Astrocyte of the cerebellum (primary cell): Measurements from ENCODE around the gene LSM12.

Experiments used
- DNase-seq: peaks from one replicate; pipeline ENCODE4 v3.0.0-alpha.2; 2011; ENCODE audit warnings: low read depth
- H3K4me3 ChIP-seq: 2 replicates; pipeline ENCODE4 v1.5.1; 2011; ENCODE audit warnings: mild to moderate bottlenecking, low read depth, low read length, moderate library complexity
- CTCF ChIP-seq: IDR thresholded peaks from 2 replicates; pipeline ENCODE4 v1.5.1; 2012; ENCODE audit warnings: low read length, low read depth, moderate library complexity, mild to moderate bottlenecking; ENCODE audit errors: missing control alignments
- in situ Hi-C: cut with HindIII; loops from 2 replicates; pipeline ENCODE4 v1.10.0; 2017; ENCODE audit warnings: low sequenced_read_pairs

LSM12 gene

DNA sequence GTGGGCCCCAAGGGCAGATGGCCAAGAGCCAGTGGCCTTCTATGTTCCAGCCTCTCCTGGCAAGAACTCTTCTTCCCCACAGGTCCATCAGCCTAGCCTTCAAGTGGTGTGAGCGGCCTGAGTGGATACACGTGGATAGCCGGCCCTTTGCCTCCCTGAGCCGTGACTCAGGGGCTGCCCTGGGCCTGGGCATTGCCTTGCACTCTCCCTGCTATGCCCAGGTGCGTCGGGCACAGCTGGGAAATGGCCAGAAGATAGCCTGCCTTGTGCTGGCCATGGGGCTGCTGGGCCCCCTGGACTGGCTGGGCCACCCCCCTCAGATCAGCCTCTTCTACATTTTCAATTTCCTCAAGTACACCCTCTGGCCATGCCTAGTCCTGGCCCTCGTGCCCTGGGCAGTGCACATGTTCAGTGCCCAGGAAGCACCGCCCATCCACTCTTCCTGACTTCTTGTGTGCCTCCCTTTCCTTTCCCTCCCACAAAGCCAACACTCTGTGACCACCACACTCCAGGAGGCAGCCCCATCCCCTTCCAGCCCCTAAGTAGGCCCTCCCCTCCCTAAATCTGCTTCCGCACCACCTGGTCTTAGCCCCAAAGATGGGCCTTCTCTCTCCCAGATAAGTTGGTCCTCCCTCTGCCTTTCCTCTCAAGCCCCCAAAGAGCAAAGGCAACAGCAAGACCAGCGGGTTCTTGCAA is 9.3 kb upstream of the LSM12 start:
- in situ Hi-C loops, result no loop called here

DNA sequence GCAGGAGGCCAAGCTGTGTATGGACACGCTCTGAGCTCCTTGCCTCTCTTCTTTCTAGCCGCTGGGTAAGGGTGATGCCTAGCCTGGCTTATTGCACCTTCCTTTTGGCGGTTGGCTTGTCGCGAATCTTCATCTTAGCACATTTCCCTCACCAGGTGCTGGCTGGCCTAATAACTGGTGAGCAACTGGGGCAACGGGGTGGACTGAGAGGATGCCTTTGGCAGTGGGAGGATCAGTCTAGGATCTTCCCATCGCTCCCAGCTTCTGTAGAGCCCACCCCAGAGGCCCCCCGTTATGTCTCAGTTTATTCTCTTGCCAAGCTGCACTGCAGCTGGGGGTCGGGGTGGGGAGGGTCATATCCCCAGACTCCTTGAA is 8.4 kb upstream of the LSM12 start:
- in situ Hi-C loops, result no loop called here
- no peak for TF ChIP-seq CTCF
- no peak overlapping the region for H3K4me3 ChIP-seq
- DNase-seq, result no peak

More for the DNA sequence above, 9.3 kb upstream of the LSM12 start:
- no peak for DNase-seq
- no peak for TF ChIP-seq CTCF
- H3K4me3 ChIP-seq, result no peak overlapping the region

DNA sequence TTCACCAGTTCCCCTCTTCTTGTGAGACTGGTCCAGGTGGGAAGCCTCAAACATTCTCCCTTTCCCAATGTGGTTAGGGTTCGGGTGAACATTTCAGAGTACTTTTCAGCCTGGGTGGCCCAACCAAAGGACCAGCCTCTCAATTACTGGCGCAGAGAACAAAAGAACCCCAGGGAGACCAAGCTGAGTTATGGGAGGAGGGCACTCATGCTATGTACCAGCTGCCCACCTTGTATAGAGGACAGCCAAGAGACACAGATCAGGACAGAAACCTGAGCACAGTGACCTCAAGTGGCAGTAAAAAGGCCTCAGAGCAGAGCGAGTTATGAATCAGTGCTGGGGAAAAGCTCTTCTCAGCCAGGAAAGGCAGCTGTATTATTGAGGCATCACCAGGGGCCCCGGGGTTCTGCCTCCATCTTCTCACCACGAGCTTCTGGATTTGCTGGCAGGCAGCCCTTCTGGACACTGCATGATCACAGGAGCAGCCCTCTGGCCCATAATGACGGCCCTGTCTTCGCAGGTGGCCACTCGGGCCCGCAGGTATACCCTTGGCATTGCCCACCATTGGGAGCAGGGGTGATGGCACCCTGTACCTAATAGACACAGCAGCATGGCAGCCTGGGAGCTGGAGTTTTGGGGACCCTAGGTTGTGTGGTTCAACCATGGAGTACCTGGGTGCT is 7.9 kb upstream of the LSM12 start:
- in situ Hi-C loops, result no loop called here

GRCh38 chr17:44071772-44072171 is 5.3 kb upstream of the LSM12 start:
- in situ Hi-C loops, result no loop called here
- no peak for DNase-seq
- H3K4me3 ChIP-seq, result peak overlapping the region; percentile 65
- no peak for TF ChIP-seq CTCF

More for the DNA sequence above, 7.9 kb upstream of the LSM12 start:
- no peak for DNase-seq
- no peak overlapping the region for H3K4me3 ChIP-seq
- no peak for TF ChIP-seq CTCF

DNA sequence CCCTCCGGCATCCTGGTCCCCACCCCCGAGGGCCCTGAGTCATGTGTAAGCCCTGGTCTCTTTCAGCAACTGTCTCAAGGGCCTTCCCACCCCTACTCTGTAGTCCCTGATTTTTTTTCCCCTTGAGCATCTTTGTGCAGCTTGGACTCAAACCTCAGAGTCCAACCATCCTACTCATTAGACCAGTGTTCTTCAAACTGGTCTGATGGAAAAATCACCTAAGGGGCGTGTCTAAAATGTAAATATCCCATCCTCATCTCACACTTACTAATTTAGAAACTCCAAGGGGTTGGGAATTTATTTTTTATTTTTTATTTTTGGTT is 4.7 kb upstream of the LSM12 start:
- peak overlapping the region; percentile 65 for H3K4me3 ChIP-seq
- TF ChIP-seq CTCF, result no peak
- in situ Hi-C loops, result no loop called here
- DNase-seq, result no peak

DNA sequence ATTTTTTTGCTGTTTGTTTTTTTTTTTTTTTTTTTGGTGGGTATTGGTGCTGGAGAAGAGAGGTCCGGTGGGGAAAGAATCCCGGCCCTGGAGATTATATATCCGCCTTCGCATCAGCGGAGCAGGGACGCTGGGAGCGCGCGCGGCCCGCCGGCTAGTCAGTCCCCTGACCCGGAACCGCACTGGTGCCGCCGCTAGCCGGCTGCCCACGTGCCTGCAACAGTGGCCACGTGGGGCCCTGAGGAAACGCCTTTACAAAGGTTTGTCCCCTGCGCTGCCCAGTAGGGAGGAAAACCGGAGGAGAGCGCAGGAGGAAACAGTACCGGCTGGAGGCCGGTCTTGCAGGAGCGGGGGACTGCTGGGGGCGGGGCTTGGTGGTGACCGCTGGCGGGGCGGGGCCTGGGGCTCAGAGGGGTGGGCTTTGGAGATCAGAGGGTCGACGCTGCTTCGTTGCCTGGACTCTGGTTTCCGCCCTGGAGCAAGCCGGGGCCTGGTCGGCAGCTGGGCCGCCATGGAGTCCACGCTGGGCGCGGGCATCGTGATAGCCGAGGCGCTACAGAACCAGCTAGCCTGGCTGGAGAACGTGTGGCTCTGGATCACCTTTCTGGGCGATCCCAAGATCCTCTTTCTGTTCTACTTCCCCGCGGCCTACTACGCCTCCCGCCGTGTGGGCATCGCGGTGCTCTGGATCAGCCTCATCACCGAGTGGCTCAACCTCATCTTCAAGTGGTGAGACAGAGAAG is 4.2 kb upstream of the LSM12 start, which contains the start of gene G6PC3:
Gene G6PC3 (plus strand): TSS at position 281 of the 743 bp plus-strand sequence. CDS start 231 bp downstream, at position 512.
- TF ChIP-seq CTCF, result no peak
- in situ Hi-C loops, result no loop called here
- peak; percentile 92 for DNase-seq
- peak within 1 kb of the TSS; percentile 65 for H3K4me3 ChIP-seq
